Neural progenitor cell (in vitro differentiated cells): ENCODE measurements around the gene IKZF3. TPM values are rescaled to one million over a fixed set of nuclear protein-coding genes. Genes with fewer than 3 reads are reported as not detected.
"Not testable (repeated sequence)": the region's sequence is repeated elsewhere in the genome, so short reads cannot be mapped to it uniquely, and the experiment has no call there.

ENCODE experiments used
- DNase-seq: peaks from one replicate; pipeline ENCODE4 v3.0.0-alpha.2; 2016; ENCODE audit warnings: low spot score
- H2AFZ ChIP-seq: fragments of 200-600 bp; sonication (generic); replicated peaks from 2 replicates; pipeline ENCODE4 v1.6.1; 2016; ENCODE audit warnings: antibody characterized with exemption
- H3F3A ChIP-seq: fragments of 200-600 bp; sonication (generic); 2 replicates; pipeline ENCODE4 v1.6.1; 2016; ENCODE audit warnings: antibody characterized with exemption, low read depth
- H3K27ac ChIP-seq: fragments of 200-600 bp; sonication (generic); 2 replicates; pipeline ENCODE4 v1.5.1; 2016; ENCODE audit warnings: mild to moderate bottlenecking
- H3K27me3 ChIP-seq: fragments of 200-600 bp; sonication (generic); 2 replicates; pipeline ENCODE4 v1.6.1; 2016; ENCODE audit warnings: mild to moderate bottlenecking, moderate library complexity
- H3K36me3 ChIP-seq: fragments of 200-600 bp; sonication (generic); 2 replicates; pipeline ENCODE4 v1.5.1; 2016
- H3K4me1 ChIP-seq: fragments of 200-600 bp; sonication (generic); 2 replicates; pipeline ENCODE4 v1.6.1; 2016; ENCODE audit warnings: mixed run types
- H3K4me2 ChIP-seq: fragments of 200-600 bp; sonication (generic); 2 replicates; pipeline ENCODE4 v1.6.1; 2016
- H3K4me3 ChIP-seq: fragments of 200-600 bp; sonication (generic); 2 replicates; pipeline ENCODE4 v1.5.1; 2016
- H3K79me2 ChIP-seq: fragments of 200-600 bp; sonication (generic); 2 replicates; pipeline ENCODE4 v1.6.1; 2016; ENCODE audit warnings: low read depth
- H3K9ac ChIP-seq: fragments of 200-600 bp; sonication (generic); 2 replicates; pipeline ENCODE4 v1.6.1; 2016
- H3K9me3 ChIP-seq: fragments of 200-600 bp; sonication (generic); 2 replicates; pipeline ENCODE4 v1.5.1; 2016; ENCODE audit warnings: low read depth
- H4K20me1 ChIP-seq: fragments of 200-600 bp; sonication (generic); 2 replicates; pipeline ENCODE4 v1.6.1; 2016; ENCODE audit warnings: low read depth
- H3K27ac Mint-ChIP-seq: 3 replicates; pipeline ENCODE4 v1.8.0; 2021; ENCODE audit warnings: mixed read lengths
- H3K27me3 Mint-ChIP-seq: 2 replicates; pipeline ENCODE4 v1.8.0; 2022; ENCODE audit warnings: low read depth, mild to moderate bottlenecking, inconsistent platforms, moderate library complexity, mixed read lengths; ENCODE audit not compliant: insufficient read depth
- H3K36me3 Mint-ChIP-seq: 3 replicates; pipeline ENCODE4 v1.8.0; 2021; ENCODE audit warnings: mixed read lengths
- H3K4me1 Mint-ChIP-seq: 3 replicates; pipeline ENCODE4 v1.8.0; 2021; ENCODE audit warnings: mixed read lengths
- H3K4me3 Mint-ChIP-seq: 3 replicates; pipeline ENCODE4 v1.8.0; 2021; ENCODE audit warnings: mild to moderate bottlenecking, moderate library complexity, mixed read lengths
- H3K9me3 Mint-ChIP-seq: 3 replicates; pipeline ENCODE4 v1.8.0; 2020; ENCODE audit warnings: mixed read lengths
- EZH2 ChIP-seq: fragments of 200-600 bp; sonication (generic); IDR thresholded peaks from 2 replicates; pipeline ENCODE4 v1.6.1; 2017; ENCODE audit warnings: antibody characterized with exemption, mild to moderate bottlenecking, moderate library complexity
- EZH2phosphoT487 ChIP-seq: fragments of 200-600 bp; sonication (generic); IDR thresholded peaks from 2 replicates; pipeline ENCODE4 v1.6.1; 2017; ENCODE audit warnings: antibody characterized with exemption
- total RNA-seq: library from RNA; depleted of rRNA; stranded (reverse); fragments of >200 nt; gene quantifications from 2 replicates; pipeline ENCODE4 v1.2.3, GENCODE V29; 2015; ENCODE audit warnings: low replicate concordance
- TF ChIP-seq, protein P1 (sequence below): fragments of 200-600 bp; sonication (generic); IDR thresholded peaks from 2 replicates; pipeline ENCODE4 v1.5.1; 2017; ENCODE audit warnings: antibody characterized with exemption, mild to moderate bottlenecking

IKZF3 gene
- total RNA-seq, 1 donor from 2014 or later = not detected

DNA sequence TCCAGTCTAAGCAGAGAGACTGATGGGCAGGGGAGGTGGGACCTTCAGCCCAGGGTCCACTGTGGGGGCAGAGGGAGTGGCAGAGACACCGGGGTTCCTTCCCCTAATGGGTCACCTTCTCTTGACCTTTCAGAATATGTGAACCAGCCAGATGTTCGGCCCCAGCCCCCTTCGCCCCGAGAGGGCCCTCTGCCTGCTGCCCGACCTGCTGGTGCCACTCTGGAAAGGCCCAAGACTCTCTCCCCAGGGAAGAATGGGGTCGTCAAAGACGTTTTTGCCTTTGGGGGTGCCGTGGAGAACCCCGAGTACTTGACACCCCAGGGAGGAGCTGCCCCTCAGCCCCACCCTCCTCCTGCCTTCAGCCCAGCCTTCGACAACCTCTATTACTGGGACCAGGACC lies 136.6 kb downstream of the IKZF3 start:
- Histone ChIP-seq H3K4me2 (no peak overlapping the region), H3K27ac (no peak overlapping the region), H3K4me1 (peaks cover 4% of the 10 kb centered on the region), H3K9ac (no peak overlapping the region), H3K4me3 (no peak overlapping the region), H3K36me3 (no peaks in the 10 kb centered on the region), H3K27me3 (no peaks in the 10 kb centered on the region), H4K20me1 (peaks cover 7% of the 10 kb centered on the region), H3K79me2 (no peaks in the 10 kb centered on the region), H3K9me3 (no peaks in the 10 kb centered on the region), H2AFZ (no peak overlapping the region), H3F3A (peaks cover 26% of the 10 kb centered on the region)
- Mint-ChIP-seq H3K27me3 (peaks cover 7% of the 10 kb centered on the region), H3K36me3 (peaks cover 12% of the 10 kb centered on the region), H3K4me1 (peaks cover 5% of the 10 kb centered on the region), H3K9me3 (no peaks in the 10 kb centered on the region), H3K27ac (no peak overlapping the region), H3K4me3 (no peak overlapping the region)
- TF ChIP-seq EZH2phosphoT487 (no peak), EZH2 (no peak)
- TF ChIP-seq, protein P1, sequence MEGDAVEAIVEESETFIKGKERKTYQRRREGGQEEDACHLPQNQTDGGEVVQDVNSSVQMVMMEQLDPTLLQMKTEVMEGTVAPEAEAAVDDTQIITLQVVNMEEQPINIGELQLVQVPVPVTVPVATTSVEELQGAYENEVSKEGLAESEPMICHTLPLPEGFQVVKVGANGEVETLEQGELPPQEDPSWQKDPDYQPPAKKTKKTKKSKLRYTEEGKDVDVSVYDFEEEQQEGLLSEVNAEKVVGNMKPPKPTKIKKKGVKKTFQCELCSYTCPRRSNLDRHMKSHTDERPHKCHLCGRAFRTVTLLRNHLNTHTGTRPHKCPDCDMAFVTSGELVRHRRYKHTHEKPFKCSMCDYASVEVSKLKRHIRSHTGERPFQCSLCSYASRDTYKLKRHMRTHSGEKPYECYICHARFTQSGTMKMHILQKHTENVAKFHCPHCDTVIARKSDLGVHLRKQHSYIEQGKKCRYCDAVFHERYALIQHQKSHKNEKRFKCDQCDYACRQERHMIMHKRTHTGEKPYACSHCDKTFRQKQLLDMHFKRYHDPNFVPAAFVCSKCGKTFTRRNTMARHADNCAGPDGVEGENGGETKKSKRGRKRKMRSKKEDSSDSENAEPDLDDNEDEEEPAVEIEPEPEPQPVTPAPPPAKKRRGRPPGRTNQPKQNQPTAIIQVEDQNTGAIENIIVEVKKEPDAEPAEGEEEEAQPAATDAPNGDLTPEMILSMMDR = no peak
- no peak for DNase-seq

DNA sequence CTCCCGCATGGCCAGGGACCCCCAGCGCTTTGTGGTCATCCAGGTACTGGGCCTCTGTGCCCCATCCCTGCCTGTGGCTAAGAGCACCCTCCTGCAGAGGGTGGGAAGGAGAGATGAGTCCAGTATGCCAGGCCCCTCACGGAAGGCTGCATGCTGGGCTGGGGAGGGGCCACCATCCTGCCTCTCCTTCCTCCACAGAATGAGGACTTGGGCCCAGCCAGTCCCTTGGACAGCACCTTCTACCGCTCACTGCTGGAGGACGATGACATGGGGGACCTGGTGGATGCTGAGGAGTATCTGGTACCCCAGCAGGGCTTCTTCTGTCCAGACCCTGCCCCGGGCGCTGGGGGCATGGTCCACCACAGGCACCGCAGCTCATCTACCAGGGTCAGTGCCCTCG lies 137.5 kb downstream of the IKZF3 start:
- Histone ChIP-seq H3K27me3 (no peaks in the 10 kb centered on the region), H3K36me3 (no peaks in the 10 kb centered on the region), H3K9me3 (no peaks in the 10 kb centered on the region), H3K9ac (no peak overlapping the region), H3K4me3 (no peak overlapping the region), H3K4me1 (peaks cover 4% of the 10 kb centered on the region), H2AFZ (no peak overlapping the region), H4K20me1 (peaks cover 9% of the 10 kb centered on the region), H3K4me2 (no peak overlapping the region), H3K27ac (no peak overlapping the region), H3F3A (peaks cover 26% of the 10 kb centered on the region), H3K79me2 (no peaks in the 10 kb centered on the region)
- H3K9me3 Mint-ChIP-seq = no peaks in the 10 kb centered on the region
- no peak for DNase-seq
- H3K4me1 Mint-ChIP-seq = peaks cover 5% of the 10 kb centered on the region
- no peak overlapping the region for H3K27ac Mint-ChIP-seq
- TF ChIP-seq, protein P1 = no peak
- no peak for TF ChIP-seq EZH2phosphoT487
- TF ChIP-seq EZH2 = no peak
- peaks cover 12% of the 10 kb centered on the region for H3K36me3 Mint-ChIP-seq
- peaks cover 7% of the 10 kb centered on the region for H3K27me3 Mint-ChIP-seq
- H3K4me3 Mint-ChIP-seq = no peak overlapping the region

- H3K4me2 ChIP-seq, H3K36me3 ChIP-seq, H3K27me3 ChIP-seq, H3K9me3 Mint-ChIP-seq, H3K4me1 Mint-ChIP-seq, H3K4me3 ChIP-seq, H3K27ac Mint-ChIP-seq, H3K27me3 Mint-ChIP-seq, H4K20me1 ChIP-seq, H3K4me1 ChIP-seq, H3K9ac ChIP-seq, DNase-seq, H2AFZ ChIP-seq, H3K27ac ChIP-seq, H3K79me2 ChIP-seq, H3K9me3 ChIP-seq, H3K4me3 Mint-ChIP-seq: not testable (repeated sequence)
- H3F3A ChIP-seq = peaks cover 22% of the 10 kb centered on the region
- H3K36me3 Mint-ChIP-seq = peaks cover 12% of the 10 kb centered on the region
Observed at GRCh38 chr17:39725923-39726322, 138.2 kb downstream of the IKZF3 start.

DNA sequence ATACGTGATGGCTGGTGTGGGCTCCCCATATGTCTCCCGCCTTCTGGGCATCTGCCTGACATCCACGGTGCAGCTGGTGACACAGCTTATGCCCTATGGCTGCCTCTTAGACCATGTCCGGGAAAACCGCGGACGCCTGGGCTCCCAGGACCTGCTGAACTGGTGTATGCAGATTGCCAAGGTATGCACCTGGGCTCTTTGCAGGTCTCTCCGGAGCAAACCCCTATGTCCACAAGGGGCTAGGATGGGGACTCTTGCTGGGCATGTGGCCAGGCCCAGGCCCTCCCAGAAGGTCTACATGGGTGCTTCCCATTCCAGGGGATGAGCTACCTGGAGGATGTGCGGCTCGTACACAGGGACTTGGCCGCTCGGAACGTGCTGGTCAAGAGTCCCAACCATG lies 139.4 kb downstream of the IKZF3 start:
- peaks cover 19% of the 10 kb centered on the region for H3K36me3 Mint-ChIP-seq
- peaks cover 9% of the 10 kb centered on the region for H4K20me1 ChIP-seq
- H3K4me2 ChIP-seq = no peak overlapping the region
- H3K27me3 ChIP-seq = no peaks in the 10 kb centered on the region
- H3K4me1 Mint-ChIP-seq = peaks cover 3% of the 10 kb centered on the region
- H3K4me1 ChIP-seq = peaks cover 2% of the 10 kb centered on the region
- H3K27ac Mint-ChIP-seq = no peak overlapping the region
- no peak for DNase-seq
- no peaks in the 10 kb centered on the region for H3K9me3 ChIP-seq
- H3K36me3 ChIP-seq = no peaks in the 10 kb centered on the region
- no peak overlapping the region for H3K9ac ChIP-seq
- no peak overlapping the region for H3K4me3 ChIP-seq
- H3K79me2 ChIP-seq = no peaks in the 10 kb centered on the region
- peaks cover 17% of the 10 kb centered on the region for H3F3A ChIP-seq
- no peaks in the 10 kb centered on the region for H3K9me3 Mint-ChIP-seq
- peaks cover 5% of the 10 kb centered on the region for H3K27me3 Mint-ChIP-seq
- no peak overlapping the region for H3K27ac ChIP-seq
- H3K4me3 Mint-ChIP-seq = no peak overlapping the region
- H2AFZ ChIP-seq = no peak overlapping the region
- TF ChIP-seq EZH2 (no peak), EZH2phosphoT487 (no peak)
- TF ChIP-seq, protein P1 = no peak
